Neutrophil (primary cell): ENCODE data around the gene HSD17B14.

Experiments used
- H3K27ac ChIP-seq: fragments of 200-600 bp; sonication (generic); 2 replicates; pipeline ENCODE4 v1.5.1; 2016; ENCODE audit warnings: mild to moderate bottlenecking, moderate library complexity
- H3K27me3 ChIP-seq: fragments of 200-600 bp; sonication (generic); 2 replicates; pipeline ENCODE4 v1.6.0; 2016; ENCODE audit warnings: mild to moderate bottlenecking
- H3K36me3 ChIP-seq: fragments of 200-600 bp; sonication (generic); 2 replicates; pipeline ENCODE4 v1.5.1; 2017
- H3K4me1 ChIP-seq, 2 experiments: fragments of 200-600 bp in 1 of 2; sonication (generic) in 1 of 2; 1 replicate in 1 of 2; 2 replicates in 1 of 2; pipeline versions ENCODE4 v1.5.1 to v1.6.1; 2013 to 2016; ENCODE audit warnings: low read depth in 1 of 2, low read length in 1 of 2, mild to moderate bottlenecking in 1 of 2, moderate library complexity in 1 of 2; ENCODE audit not compliant: control insufficient read depth in 1 of 2, insufficient read depth in 1 of 2
- H3K4me3 ChIP-seq, 2 experiments: fragments of 200-600 bp in 1 of 2; sonication (generic) in 1 of 2; 1 replicate in 1 of 2; 2 replicates in 1 of 2; pipeline ENCODE4 v1.5.1; 2013 to 2016; ENCODE audit warnings: low read depth in 1 of 2, low read length in 1 of 2, mild to moderate bottlenecking in 1 of 2, moderate library complexity in 1 of 2
- H3K9me3 ChIP-seq: fragments of 200-600 bp; sonication (generic); 2 replicates; pipeline ENCODE4 v1.5.1; 2016
- TF ChIP-seq, protein P1 (sequence below): fragments of 200-600 bp; sonication (generic); IDR thresholded peaks from 2 replicates; pipeline ENCODE4 v1.5.1; 2016; ENCODE audit warnings: antibody characterized with exemption

The HSD17B14 gene

DNA sequence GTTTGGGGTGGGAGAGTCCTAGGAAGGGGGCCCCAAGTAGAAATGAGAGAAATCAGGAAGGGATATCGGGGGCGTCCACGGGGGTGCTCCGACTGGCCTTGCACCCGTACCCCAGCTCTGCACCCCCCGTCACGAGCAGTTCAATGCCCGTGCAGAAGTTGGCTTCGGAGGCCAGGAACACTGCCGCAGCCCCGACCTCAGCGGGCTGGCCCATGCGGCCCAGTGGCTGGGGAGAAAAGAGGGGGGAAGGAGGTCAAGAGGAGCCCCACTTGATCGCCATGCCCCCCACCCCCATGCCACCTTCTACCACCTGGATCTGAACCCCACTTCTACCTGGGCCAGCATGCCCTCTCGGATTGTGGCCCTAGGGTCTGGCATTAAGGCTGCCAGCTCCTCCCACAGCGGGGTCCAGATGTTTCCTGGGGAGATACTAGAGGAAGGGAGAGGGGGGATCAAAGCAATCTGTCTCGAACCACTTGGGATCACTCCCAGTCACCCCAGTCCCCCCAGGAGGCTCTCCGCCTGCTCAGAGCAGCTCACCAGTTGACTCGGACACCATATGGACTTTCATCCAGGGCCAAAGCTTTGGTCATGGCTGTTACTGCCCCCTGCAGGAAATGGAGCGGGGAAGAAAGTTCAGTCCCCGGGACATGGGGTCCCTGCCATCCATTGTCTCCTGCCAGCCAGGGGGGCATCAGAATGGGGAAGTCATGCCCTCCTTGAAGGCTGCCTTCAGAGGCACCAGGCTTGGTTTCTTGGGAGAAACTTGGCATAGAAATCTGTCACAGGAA is 23.0 kb downstream of the HSD17B14 start:
- peaks cover 12 to 15% of the 10 kb centered on the region in 2 experiments for H3K4me1 ChIP-seq
- H3K27me3 ChIP-seq, result peaks cover 47% of the 10 kb centered on the region
- no peaks in the 10 kb centered on the region for H3K36me3 ChIP-seq
- TF ChIP-seq, protein P1, sequence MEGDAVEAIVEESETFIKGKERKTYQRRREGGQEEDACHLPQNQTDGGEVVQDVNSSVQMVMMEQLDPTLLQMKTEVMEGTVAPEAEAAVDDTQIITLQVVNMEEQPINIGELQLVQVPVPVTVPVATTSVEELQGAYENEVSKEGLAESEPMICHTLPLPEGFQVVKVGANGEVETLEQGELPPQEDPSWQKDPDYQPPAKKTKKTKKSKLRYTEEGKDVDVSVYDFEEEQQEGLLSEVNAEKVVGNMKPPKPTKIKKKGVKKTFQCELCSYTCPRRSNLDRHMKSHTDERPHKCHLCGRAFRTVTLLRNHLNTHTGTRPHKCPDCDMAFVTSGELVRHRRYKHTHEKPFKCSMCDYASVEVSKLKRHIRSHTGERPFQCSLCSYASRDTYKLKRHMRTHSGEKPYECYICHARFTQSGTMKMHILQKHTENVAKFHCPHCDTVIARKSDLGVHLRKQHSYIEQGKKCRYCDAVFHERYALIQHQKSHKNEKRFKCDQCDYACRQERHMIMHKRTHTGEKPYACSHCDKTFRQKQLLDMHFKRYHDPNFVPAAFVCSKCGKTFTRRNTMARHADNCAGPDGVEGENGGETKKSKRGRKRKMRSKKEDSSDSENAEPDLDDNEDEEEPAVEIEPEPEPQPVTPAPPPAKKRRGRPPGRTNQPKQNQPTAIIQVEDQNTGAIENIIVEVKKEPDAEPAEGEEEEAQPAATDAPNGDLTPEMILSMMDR, result no peak
- H3K27ac ChIP-seq, result no peak overlapping the region
- no peak overlapping the region for H3K4me3 ChIP-seq
- no peaks in the 10 kb centered on the region for H3K9me3 ChIP-seq

DNA sequence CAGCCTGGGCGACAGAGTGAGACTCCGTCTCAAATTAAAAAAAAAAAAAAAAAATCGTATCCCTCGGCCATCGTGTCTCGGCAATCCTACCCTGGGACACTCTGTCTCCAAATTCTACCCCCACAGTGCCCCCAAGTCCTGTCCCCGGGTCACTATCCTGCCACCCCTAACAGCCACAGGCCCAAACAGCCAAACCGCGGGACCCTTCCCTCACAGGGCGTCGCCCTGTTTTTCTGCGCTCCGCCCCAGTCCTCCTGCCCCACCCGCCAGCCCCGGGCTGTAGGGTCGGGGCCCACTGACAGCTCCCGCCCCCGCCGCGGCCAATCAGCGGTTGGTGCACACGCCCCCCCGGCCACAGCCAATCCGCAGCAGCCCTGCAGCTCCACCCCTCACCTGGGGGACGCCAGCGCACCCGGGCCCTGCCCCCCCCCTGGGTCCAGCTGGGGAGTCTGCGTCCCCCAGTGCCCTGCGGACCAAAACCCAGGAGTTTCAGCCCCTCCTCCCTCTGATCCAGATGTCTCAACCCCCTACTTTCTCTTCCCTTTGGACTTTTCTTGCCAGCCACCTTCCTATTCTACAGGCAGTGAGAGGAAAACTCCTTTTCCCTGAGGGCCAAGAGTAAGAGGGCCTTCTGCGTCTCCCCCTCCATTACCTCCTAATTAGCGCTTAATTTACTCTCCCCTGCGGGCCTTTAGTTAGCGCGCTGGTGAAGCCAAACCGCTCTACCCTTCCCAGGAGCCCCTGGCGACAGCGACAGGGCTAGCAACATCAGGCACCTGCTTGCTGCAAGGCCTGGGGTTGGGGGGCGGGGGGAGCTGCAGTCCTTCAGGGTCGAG is 24.0 kb downstream of the HSD17B14 start:
- Histone ChIP-seq H3K4me3 (no peak overlapping the region), H3K9me3 (no peaks in the 10 kb centered on the region), H3K27me3 (peaks cover 47% of the 10 kb centered on the region), H3K4me1 (peaks cover 12 to 15% of the 10 kb centered on the region in 2 experiments), H3K27ac (no peak overlapping the region), H3K36me3 (no peaks in the 10 kb centered on the region)
- TF ChIP-seq, protein P1, result no peak

DNA sequence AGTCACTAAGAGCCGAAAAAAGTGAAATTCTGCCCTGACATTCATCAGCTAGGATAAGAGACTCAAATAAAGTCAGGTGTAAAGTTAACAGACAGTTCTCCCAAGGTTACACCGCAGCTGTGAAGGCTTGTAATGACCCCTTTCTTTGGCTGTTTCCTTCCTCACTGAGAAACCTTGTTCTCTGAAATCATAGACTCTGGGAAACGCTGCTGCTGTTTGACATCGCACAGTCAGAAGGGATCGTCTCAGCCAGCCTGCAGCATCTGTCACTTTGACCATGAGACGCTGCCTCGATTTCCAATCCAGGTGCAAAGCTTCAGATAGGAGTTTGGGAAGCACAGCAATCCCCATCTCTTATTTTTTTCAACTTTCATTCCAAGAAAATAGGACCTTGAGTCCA is 26.1 kb downstream of the HSD17B14 start:
- Histone ChIP-seq H3K4me3 (peak overlapping the region; percentile 62 to 66), H3K9me3 (no peaks in the 10 kb centered on the region), H3K36me3 (no peaks in the 10 kb centered on the region), H3K27ac (no peak overlapping the region), H3K27me3 (peaks cover 47% of the 10 kb centered on the region), H3K4me1 (peaks cover 12 to 15% of the 10 kb centered on the region in 2 experiments)
- TF ChIP-seq, protein P1, result no peak

DNA sequence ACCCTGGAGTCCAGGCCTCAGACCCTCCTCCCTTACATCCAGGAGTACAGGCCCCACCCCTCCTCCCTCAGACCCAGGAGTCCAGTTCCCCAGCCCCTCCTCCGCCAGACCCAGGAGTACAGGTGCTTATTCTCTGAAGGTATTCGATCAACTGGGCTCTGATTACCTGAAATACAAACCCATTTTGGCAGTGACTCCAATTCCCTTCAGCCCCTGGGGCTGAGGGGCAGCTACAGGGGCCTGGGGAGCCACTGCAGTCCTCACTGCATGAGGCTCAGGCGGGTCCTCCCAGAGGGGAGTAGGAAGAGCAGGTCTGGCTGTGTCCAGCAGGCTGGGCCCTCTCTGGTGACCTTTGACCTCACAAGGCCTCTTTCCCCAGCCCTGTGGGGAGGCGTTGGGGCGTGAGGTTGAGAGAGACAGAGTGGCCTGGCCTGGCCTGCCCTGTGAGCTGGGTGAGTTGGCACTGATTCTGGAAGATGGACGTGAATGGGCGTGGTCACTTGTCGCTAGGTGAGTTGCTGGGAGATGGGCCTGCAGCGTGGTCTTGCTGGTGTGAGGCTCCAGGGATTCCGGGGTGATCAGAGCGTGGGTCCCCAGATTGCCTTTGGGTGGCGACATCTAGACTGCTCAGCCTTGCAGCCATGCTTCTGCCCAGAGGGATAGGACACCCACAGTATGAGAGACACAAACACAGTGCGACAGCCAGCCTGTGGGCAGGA is 28.5 kb downstream of the HSD17B14 start:
- no peak overlapping the region for H3K4me3 ChIP-seq
- H3K9me3 ChIP-seq, result no peaks in the 10 kb centered on the region
- no peaks in the 10 kb centered on the region for H3K36me3 ChIP-seq
- H3K4me1 ChIP-seq, result peaks cover 12 to 15% of the 10 kb centered on the region in 2 experiments
- H3K27me3 ChIP-seq, result peaks cover 35% of the 10 kb centered on the region
- H3K27ac ChIP-seq, result no peak overlapping the region
- TF ChIP-seq, protein P1, result no peak

DNA sequence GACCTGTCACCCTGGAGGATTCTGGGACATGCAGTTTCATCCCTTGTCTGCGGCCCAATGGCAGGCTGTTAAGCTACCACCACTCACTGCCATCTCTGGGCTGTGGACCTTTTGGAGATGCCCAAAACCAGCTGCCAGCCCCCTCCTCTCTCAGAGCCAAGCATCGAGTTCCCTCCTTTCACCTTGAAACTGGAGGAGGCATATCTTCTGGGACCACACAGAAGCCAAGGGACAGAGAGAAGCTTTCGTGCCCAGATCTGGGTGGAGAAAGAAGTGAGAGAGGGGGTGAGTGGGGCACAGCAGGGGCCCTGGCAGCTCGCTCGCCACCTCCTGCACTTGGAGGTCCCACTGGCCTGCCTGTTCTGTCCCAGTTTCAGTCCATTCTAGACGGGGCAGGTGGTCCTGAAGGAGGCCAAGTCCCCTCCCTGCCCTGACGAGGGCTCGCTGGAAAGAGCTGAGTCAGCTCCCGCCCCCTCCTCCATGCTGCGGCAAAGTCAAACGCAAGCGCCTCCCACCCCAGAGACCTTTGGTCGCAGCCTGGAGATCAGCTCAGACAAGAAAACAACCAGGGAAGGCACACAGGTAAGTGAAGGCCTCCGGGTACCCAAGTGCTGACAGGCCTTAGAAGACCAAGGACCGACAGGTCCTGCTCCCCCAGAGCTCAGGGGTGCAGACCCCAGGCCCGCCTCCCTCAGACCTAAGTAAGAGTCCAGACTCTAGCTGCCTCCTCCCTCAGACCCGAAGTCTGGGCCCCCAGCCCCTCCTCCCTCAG is 29.3 kb downstream of the HSD17B14 start:
- peaks cover 12 to 15% of the 10 kb centered on the region in 2 experiments for H3K4me1 ChIP-seq
- no peaks in the 10 kb centered on the region for H3K9me3 ChIP-seq
- no peak overlapping the region for H3K4me3 ChIP-seq
- no peaks in the 10 kb centered on the region for H3K36me3 ChIP-seq
- peaks cover 28% of the 10 kb centered on the region for H3K27me3 ChIP-seq
- H3K27ac ChIP-seq, result no peak overlapping the region
- TF ChIP-seq, protein P1, result no peak
